Endothelial cell of umbilical vein (primary cell): ENCODE measurements around the gene CETN3. TPM values are rescaled to one million over a fixed set of nuclear protein-coding genes. Genes with fewer than 3 reads are reported as not detected.

Source experiments
- BruUV-seq: library from RNA; stranded (reverse); fragments of 400-500 nt; replicated peaks from 2 replicates; lab custom pipeline; 2021; lab: Mats Ljungman, UMichigan
- CTCF ChIA-PET: fragments of 300-600, 350-600 bp; sonication (Branson Sonifier 250); formaldehyde crosslinking; loops from one replicate; lab custom pipeline; 2021; ENCODE audit warnings: antibody characterized with exemption, inconsistent platforms; lab: Charles Lee
- POLR2A ChIA-PET: fragments of 300-600, 350-600 bp; sonication (Branson Sonifier 250); formaldehyde crosslinking; loops from one replicate; lab custom pipeline; 2021; ENCODE audit warnings: antibody characterized with exemption, inconsistent platforms; lab: Charles Lee
- DNase-seq: peaks from one replicate; pipeline ENCODE4 v3.0.0-alpha.2; 2011; ENCODE audit warnings: low read depth, low spot score
- FAIRE-seq: peaks from 2 replicates; lab custom pipeline; 2011; peaks lifted over from hg19 to GRCh38; lab: Jason Lieb, UNC
- H2AFZ ChIP-seq: 2 replicates; pipeline ENCODE4 v1.6.0; 2012; ENCODE audit warnings: low read depth, low read length, control low read depth, inconsistent platforms
- H3K27ac ChIP-seq: 2 replicates; pipeline ENCODE4 v1.5.1; 2011; ENCODE audit warnings: low read depth, mild to moderate bottlenecking, control low read depth, low read length, moderate library complexity; ENCODE audit not compliant: insufficient read depth
- H3K27me3 ChIP-seq, 2 experiments: 2 replicates each; pipeline versions ENCODE4 v1.6.0 to v1.6.1; 2011; ENCODE audit warnings: low read length in 2 of 2, mixed read lengths in 1 of 2; ENCODE audit not compliant: control insufficient read depth in 2 of 2, insufficient read depth in 2 of 2
- H3K36me3 ChIP-seq, 2 experiments: 2 replicates in 1 of 2; 3 replicates in 1 of 2; pipeline ENCODE4 v1.5.1; 2011; ENCODE audit warnings: low read length in 2 of 2, mild to moderate bottlenecking in 1 of 2, moderate library complexity in 1 of 2; ENCODE audit not compliant: control insufficient read depth in 2 of 2, insufficient read depth in 2 of 2; ENCODE audit errors: extremely low read depth in 1 of 2
- H3K4me1 ChIP-seq: 3 replicates; pipeline ENCODE4 v1.5.1; 2011; ENCODE audit warnings: mild to moderate bottlenecking, low read length; ENCODE audit not compliant: control insufficient read depth, insufficient read depth; ENCODE audit errors: extremely low read depth
- H3K4me2 ChIP-seq: 2 replicates; pipeline ENCODE4 v1.6.1; 2011; ENCODE audit warnings: low read length, control low read depth, mixed read lengths; ENCODE audit not compliant: insufficient read depth
- H3K4me3 ChIP-seq, 3 experiments: fragments of 200-600 bp in 1 of 3; sonication (generic), shearing (Covaris generic) in 1 of 3; replicated peaks in 1 of 3; 2 replicates each; pipeline ENCODE4 v1.5.1; 2011 to 2016; ENCODE audit warnings: control low read depth in 3 of 3, low read length in 3 of 3, mild to moderate bottlenecking in 2 of 3, inconsistent platforms in 1 of 3, low read depth in 1 of 3, moderate library complexity in 1 of 3; ENCODE audit not compliant: insufficient read depth in 1 of 3
- H3K79me2 ChIP-seq: 2 replicates; pipeline ENCODE4 v1.6.0; 2012; ENCODE audit warnings: low read length, inconsistent platforms; ENCODE audit not compliant: control insufficient read depth, insufficient read depth
- H3K9ac ChIP-seq: replicated peaks from 2 replicates; pipeline ENCODE3; 2011; ENCODE audit warnings: low read length, control low read depth; ENCODE audit not compliant: insufficient read depth; ENCODE audit errors: extremely low read depth
- H3K9me1 ChIP-seq: replicated peaks from 3 replicates; pipeline ENCODE4 v1.6.0; 2011; ENCODE audit warnings: mild to moderate bottlenecking, low read length; ENCODE audit not compliant: control insufficient read depth, insufficient read depth; ENCODE audit errors: extremely low read depth
- H3K9me3 ChIP-seq: replicated peaks from 2 replicates; pipeline ENCODE4 v1.5.1; 2012; ENCODE audit warnings: low read length, inconsistent platforms; ENCODE audit not compliant: control insufficient read depth, insufficient read depth
- H4K20me1 ChIP-seq: replicated peaks from 2 replicates; pipeline ENCODE3; 2011; ENCODE audit warnings: mild to moderate bottlenecking, low read length; ENCODE audit not compliant: control insufficient read depth, insufficient read depth; ENCODE audit errors: extremely low read depth
- CTCF ChIP-seq, 2 donors: IDR thresholded peaks; 1 replicate in 1 of 2; 2 replicates in 1 of 2; pipeline ENCODE4 v1.5.1; 2011; ENCODE audit warnings: low read length in 2 of 2, mild to moderate bottlenecking in 2 of 2, moderate library complexity in 2 of 2, control low read depth in 1 of 2, inconsistent platforms in 1 of 2, low read depth in 1 of 2; ENCODE audit not compliant: insufficient read depth in 1 of 2; ENCODE audit errors: extremely low read depth in 1 of 2
- EZH2 ChIP-seq: IDR thresholded peaks from 2 replicates; pipeline ENCODE4 v1.6.1; 2012; ENCODE audit warnings: borderline replicate concordance, low read depth, mild to moderate bottlenecking, moderate library complexity, low read length, inconsistent platforms; ENCODE audit not compliant: severe bottlenecking
- FOS ChIP-seq: IDR thresholded peaks from 2 replicates; pipeline ENCODE4 v1.6.1; 2011; ENCODE audit warnings: mild to moderate bottlenecking, low read length, moderate library complexity, borderline replicate concordance; ENCODE audit not compliant: insufficient read depth
- GATA2 ChIP-seq: IDR thresholded peaks from 2 replicates; pipeline ENCODE4 v1.7.0; 2011; ENCODE audit warnings: low read depth, mild to moderate bottlenecking, moderate library complexity, mixed read lengths, low read length; ENCODE audit not compliant: insufficient read length, insufficient read depth
- JUN ChIP-seq: IDR thresholded peaks from 2 replicates; pipeline ENCODE4 v1.6.1; 2011; ENCODE audit warnings: borderline replicate concordance, low read depth; ENCODE audit not compliant: insufficient read length, insufficient read depth
- MAX ChIP-seq: IDR thresholded peaks from 2 replicates; pipeline ENCODE4 v1.6.1; 2011; ENCODE audit not compliant: insufficient read depth, insufficient read length
- MYC ChIP-seq: IDR thresholded peaks from one replicate; pipeline ENCODE4 v1.6.1; 2011; ENCODE audit warnings: mild to moderate bottlenecking, low read depth, low read length
- POLR2A ChIP-seq: IDR thresholded peaks from 2 replicates; pipeline ENCODE4 v1.6.1; 2012; ENCODE audit warnings: low read depth, mild to moderate bottlenecking, control low read depth, low read length
- POLR2AphosphoS5 ChIP-seq: IDR thresholded peaks from 2 replicates; pipeline ENCODE4 v1.6.1; 2012; ENCODE audit warnings: low read depth, mild to moderate bottlenecking, control low read depth, low read length, moderate library complexity; ENCODE audit not compliant: insufficient read depth
- dilution Hi-C: fragments of 300-500 bp; cut with MboI; formaldehyde crosslinking; loops from one replicate; pipeline ENCODE4 v1.15.0; 2019; ENCODE audit warnings: low sequenced_read_pairs; ENCODE audit not compliant: extremely low pct_ligation_motif_present
- intact Hi-C: fragments of 100-400 bp; cut with micrococcal nuclease; formaldehyde crosslinking; loops from one replicate; pipeline ENCODE4 v1.10.0; 2022
- polyA plus RNA-seq, 4 experiments: library from polyadenylated mRNA; depleted of rRNA in 3 of 4; stranded (reverse) in 3 of 4; unstranded in 1 of 4; fragments of >200 nt; gene quantifications; 2 replicates each; pipeline versions ENCODE4 v1.2.1 to v1.2.3, GENCODE V29; 2011 to 2012; ENCODE audit warnings: missing spikeins in 1 of 4
- total RNA-seq: library from RNA; stranded (reverse); gene quantifications from 2 replicates; pipeline ENCODE4 v1.2.3, GENCODE V29; 2021

The CETN3 gene
- total and polyA plus RNA-seq, 2 donors (not counting 3 experiments of a cell fraction or from before 2014, with no cell fraction given), result 2.2 to 17.3 TPM

- dilution Hi-C loops (no loop called here), intact Hi-C loops (no loop called here)
- Histone ChIP-seq H3K9ac (no peak overlapping the region), H3K9me1 (no peaks in the 10 kb centered on the region), H4K20me1 (no peaks in the 10 kb centered on the region), H3K27me3 (no peaks in the 10 kb centered on the region), H3K36me3 (no peaks in the 10 kb centered on the region), H3K4me1 (no peaks in the 10 kb centered on the region), H3K4me2 (no peak overlapping the region), H3K79me2 (no peaks in the 10 kb centered on the region), H3K9me3 (no peaks in the 10 kb centered on the region), H3K4me3 (no peak overlapping the region), H2AFZ (no peak overlapping the region), H3K27ac (no peak overlapping the region)
- ChIA-PET CTCF (no interaction called here), POLR2A (no interaction called here)
- DNase-seq (no peak), FAIRE-seq (no peak)
- TF ChIP-seq MYC, result no peak
- no peak for TF ChIP-seq EZH2
- no peak for TF ChIP-seq POLR2A
- TF ChIP-seq POLR2AphosphoS5, result no peak
- no peak for TF ChIP-seq GATA2
- TF ChIP-seq FOS, result no peak
- no peak for TF ChIP-seq JUN
- no peak for TF ChIP-seq MAX
- no peak for TF ChIP-seq CTCF (IDR thresholded peaks at IDR 0.05; ENCODE audit: extremely low read depth in 1 of 2, insufficient read depth in 1 of 2, low read depth in 1 of 2, low read length in 2 of 2)
- BruUV-seq, result no TSS peak
These were observed 25.7 kb downstream of the CETN3 start for GRCh38 chr5:90383903-90384302.
